ENCODE measurements around the gene EIF2S1.

EIF2S1 gene

GRCh38 chr14:67424539-67424938 is 64.4 kb downstream of the EIF2S1 start:
- H3K18ac ChIP-seq (ENCODE audit: low read depth in 1 of 2, low read length in 2 of 2) = no peak overlapping the region
- no peaks in the 10 kb centered on the region for H3K79me1 ChIP-seq (replicated peaks; ENCODE audit: low read length, poor library complexity, severe bottlenecking)
- no peak overlapping the region for H3K27ac ChIP-seq (ENCODE audit: low read length, poor library complexity, severe bottlenecking)
- no peak overlapping the region for H3K4me2 ChIP-seq (ENCODE audit: low read length, poor library complexity, severe bottlenecking)
- H3K4ac ChIP-seq (ENCODE audit: low read depth in 1 of 2, low read length in 2 of 2) = no peak overlapping the region
- H2BK12ac ChIP-seq (ENCODE audit: low read length in 2 of 2) = no peak overlapping the region
- 67% methylated on average over 1 of the region's 3 CpGs for WGBS
- H3K9ac ChIP-seq (ENCODE audit: low read length) = no peak overlapping the region
- no peak overlapping the region for H4K8ac ChIP-seq (ENCODE audit: low read length)
- H3K14ac ChIP-seq (ENCODE audit: low read length in 2 of 2) = no peak overlapping the region
- no peak overlapping the region for H2BK120ac ChIP-seq (ENCODE audit: low read depth, low read length)
- H3K23ac ChIP-seq (ENCODE audit: low read length in 2 of 2) = no peak overlapping the region
- H4K91ac ChIP-seq (ENCODE audit: low read length) = no peak overlapping the region
- no peaks in the 10 kb centered on the region for H3K36me3 ChIP-seq (ENCODE audit: control insufficient read depth in 1 of 2, insufficient read depth in 2 of 2, low read depth in 1 of 2, low read length in 2 of 2)
- H2BK5ac ChIP-seq (ENCODE audit: low read depth, low read length, poor library complexity, severe bottlenecking) = no peak overlapping the region
- H3K4me3 ChIP-seq (ENCODE audit: insufficient read depth in 1 of 2, low read depth in 1 of 2, low read length in 2 of 2) = no peak overlapping the region
- H2BK15ac ChIP-seq (ENCODE audit: low read depth, poor library complexity, severe bottlenecking) = no peak overlapping the region
- no peak for DNase-seq
- no peak overlapping the region for H2AK5ac ChIP-seq (ENCODE audit: low read length, severe bottlenecking)
- no peaks in the 10 kb centered on the region for H3K9me3 ChIP-seq (ENCODE audit: control insufficient read depth, low read length)
- peaks cover 9% of the 10 kb centered on the region for H3K4me1 ChIP-seq (ENCODE audit: control insufficient read depth, insufficient read depth, low read depth, low read length)
- peaks cover 3 to 14% of the 10 kb centered on the region in 2 experiments for H3K27me3 ChIP-seq (ENCODE audit: control insufficient read depth in 1 of 2, insufficient read depth in 1 of 2, low read length in 2 of 2)
- H2AFZ ChIP-seq (ENCODE audit: low read depth, low read length) = no peak overlapping the region

- Histone ChIP-seq H2BK15ac (ENCODE audit: low read depth, poor library complexity, severe bottlenecking) (no peak overlapping the region), H3K14ac (ENCODE audit: low read length in 2 of 2) (no peak overlapping the region), H3K23ac (ENCODE audit: low read length in 2 of 2) (no peak overlapping the region), H4K8ac (ENCODE audit: low read length) (no peak overlapping the region), H3K4ac (ENCODE audit: low read depth in 1 of 2, low read length in 2 of 2) (no peak overlapping the region), H3K4me2 (ENCODE audit: low read length, poor library complexity, severe bottlenecking) (no peak overlapping the region), H3K27me3 (ENCODE audit: control insufficient read depth in 1 of 2, insufficient read depth in 1 of 2, low read length in 2 of 2) (peaks cover 3 to 16% of the 10 kb centered on the region in 2 experiments), H3K18ac (ENCODE audit: low read depth in 1 of 2, low read length in 2 of 2) (no peak overlapping the region), H3K79me1 (replicated peaks; ENCODE audit: low read length, poor library complexity, severe bottlenecking) (no peaks in the 10 kb centered on the region), H3K4me3 (ENCODE audit: insufficient read depth in 1 of 2, low read depth in 1 of 2, low read length in 2 of 2) (no peak overlapping the region), H3K4me1 (ENCODE audit: control insufficient read depth, insufficient read depth, low read depth, low read length) (peaks cover 10% of the 10 kb centered on the region), H2BK12ac (ENCODE audit: low read length in 2 of 2) (no peak overlapping the region), H3K9me3 (ENCODE audit: control insufficient read depth, low read length) (no peaks in the 10 kb centered on the region), H2BK120ac (ENCODE audit: low read depth, low read length) (no peak overlapping the region), H4K91ac (ENCODE audit: low read length) (no peak overlapping the region), H3K27ac (ENCODE audit: low read length, poor library complexity, severe bottlenecking) (no peak overlapping the region), H2BK5ac (ENCODE audit: low read depth, low read length, poor library complexity, severe bottlenecking) (no peak overlapping the region), H3K9ac (ENCODE audit: low read length) (no peak overlapping the region), H3K36me3 (ENCODE audit: control insufficient read depth in 1 of 2, insufficient read depth in 2 of 2, low read depth in 1 of 2, low read length in 2 of 2) (no peaks in the 10 kb centered on the region), H2AK5ac (ENCODE audit: low read length, severe bottlenecking) (no peak overlapping the region), H2AFZ (ENCODE audit: low read depth, low read length) (no peak overlapping the region)
- no peak for DNase-seq
- 94% methylated on average over 4 of the region's 4 CpGs for WGBS
Measured at GRCh38 chr14:67425608-67426007, 65.5 kb downstream of the EIF2S1 start.

- H2AFZ ChIP-seq (ENCODE audit: low read depth, low read length) = no peak overlapping the region
- no peaks in the 10 kb centered on the region for H3K79me1 ChIP-seq (replicated peaks; ENCODE audit: low read length, poor library complexity, severe bottlenecking)
- no peak overlapping the region for H3K18ac ChIP-seq (ENCODE audit: low read depth in 1 of 2, low read length in 2 of 2)
- no peak overlapping the region for H2BK12ac ChIP-seq (ENCODE audit: low read length in 2 of 2)
- H3K4ac ChIP-seq (ENCODE audit: low read depth in 1 of 2, low read length in 2 of 2) = no peak overlapping the region
- H4K91ac ChIP-seq (ENCODE audit: low read length) = no peak overlapping the region
- H2AK5ac ChIP-seq (ENCODE audit: low read length, severe bottlenecking) = no peak overlapping the region
- no peaks in the 10 kb centered on the region for H3K9me3 ChIP-seq (ENCODE audit: control insufficient read depth, low read length)
- H3K9ac ChIP-seq (ENCODE audit: low read length) = no peak overlapping the region
- peaks cover 10% of the 10 kb centered on the region for H3K4me1 ChIP-seq (ENCODE audit: control insufficient read depth, insufficient read depth, low read depth, low read length)
- H3K4me3 ChIP-seq (ENCODE audit: insufficient read depth in 1 of 2, low read depth in 1 of 2, low read length in 2 of 2) = no peak overlapping the region
- peaks cover 3 to 18% of the 10 kb centered on the region in 2 experiments for H3K27me3 ChIP-seq (ENCODE audit: control insufficient read depth in 1 of 2, insufficient read depth in 1 of 2, low read length in 2 of 2)
- H2BK15ac ChIP-seq (ENCODE audit: low read depth, poor library complexity, severe bottlenecking) = no peak overlapping the region
- H3K23ac ChIP-seq (ENCODE audit: low read length in 2 of 2) = no peak overlapping the region
- no peak overlapping the region for H4K8ac ChIP-seq (ENCODE audit: low read length)
- no peak overlapping the region for H3K27ac ChIP-seq (ENCODE audit: low read length, poor library complexity, severe bottlenecking)
- WGBS = 95% methylated on average over 8 of the region's 8 CpGs
- no peak overlapping the region for H3K14ac ChIP-seq (ENCODE audit: low read length in 2 of 2)
- no peak overlapping the region for H3K4me2 ChIP-seq (ENCODE audit: low read length, poor library complexity, severe bottlenecking)
- no peak for DNase-seq
- H2BK120ac ChIP-seq (ENCODE audit: low read depth, low read length) = no peak overlapping the region
- no peaks in the 10 kb centered on the region for H3K36me3 ChIP-seq (ENCODE audit: control insufficient read depth in 1 of 2, insufficient read depth in 2 of 2, low read depth in 1 of 2, low read length in 2 of 2)
- no peak overlapping the region for H2BK5ac ChIP-seq (ENCODE audit: low read depth, low read length, poor library complexity, severe bottlenecking)
Measured at GRCh38 chr14:67426161-67426560, 66.0 kb downstream of the EIF2S1 start.

- Histone ChIP-seq H3K27me3 (ENCODE audit: control insufficient read depth in 1 of 2, insufficient read depth in 1 of 2, low read length in 2 of 2) (peaks cover 3 to 23% of the 10 kb centered on the region in 2 experiments), H3K27ac (ENCODE audit: low read length, poor library complexity, severe bottlenecking) (no peak overlapping the region), H3K4me3 (ENCODE audit: insufficient read depth in 1 of 2, low read depth in 1 of 2, low read length in 2 of 2) (no peak overlapping the region), H3K4me2 (ENCODE audit: low read length, poor library complexity, severe bottlenecking) (no peak overlapping the region), H3K14ac (ENCODE audit: low read length in 2 of 2) (no peak overlapping the region), H2BK5ac (ENCODE audit: low read depth, low read length, poor library complexity, severe bottlenecking) (peak overlapping the region; percentile 77), H3K4me1 (ENCODE audit: control insufficient read depth, insufficient read depth, low read depth, low read length) (peaks cover 10% of the 10 kb centered on the region), H3K4ac (ENCODE audit: low read depth in 1 of 2, low read length in 2 of 2) (peak overlapping the region in 1 of 2 experiments; percentile 47), H4K91ac (ENCODE audit: low read length) (no peak overlapping the region), H4K8ac (ENCODE audit: low read length) (peak overlapping the region; percentile 93), H3K36me3 (ENCODE audit: control insufficient read depth in 1 of 2, insufficient read depth in 2 of 2, low read depth in 1 of 2, low read length in 2 of 2) (no peaks in the 10 kb centered on the region), H3K23ac (ENCODE audit: low read length in 2 of 2) (no peak overlapping the region), H3K79me1 (replicated peaks; ENCODE audit: low read length, poor library complexity, severe bottlenecking) (no peaks in the 10 kb centered on the region), H3K9me3 (ENCODE audit: control insufficient read depth, low read length) (no peaks in the 10 kb centered on the region), H2BK120ac (ENCODE audit: low read depth, low read length) (no peak overlapping the region), H2BK15ac (ENCODE audit: low read depth, poor library complexity, severe bottlenecking) (no peak overlapping the region), H3K18ac (ENCODE audit: low read depth in 1 of 2, low read length in 2 of 2) (no peak overlapping the region), H3K9ac (ENCODE audit: low read length) (peak overlapping the region; percentile 59), H2AK5ac (ENCODE audit: low read length, severe bottlenecking) (no peak overlapping the region), H2BK12ac (ENCODE audit: low read length in 2 of 2) (peak overlapping the region in 1 of 2 experiments; percentile 49), H2AFZ (ENCODE audit: low read depth, low read length) (no peak overlapping the region)
- DNase-seq = peak; percentile 79
- WGBS = 33% methylated on average over 26 of the region's 30 CpGs
Measured at GRCh38 chr14:67426983-67427606, 67.0 kb downstream of the EIF2S1 start.

Measured in mesenchymal stem cell (in vitro differentiated cells and primary cell).